NB4 (cell line): Measurements from ENCODE around the gene OPN1SW.

ENCODE experiments used
- TF ChIP-seq, protein P1 (sequence below): IDR thresholded peaks from one replicate; pipeline ENCODE4 v1.5.1; 2012; ENCODE audit warnings: low read depth, low read length
- TF ChIP-seq, protein P2 (sequence below): IDR thresholded peaks from 2 replicates; pipeline ENCODE4 v1.6.1; 2011; ENCODE audit warnings: low read depth, low read length

- TF ChIP-seq, protein P1, sequence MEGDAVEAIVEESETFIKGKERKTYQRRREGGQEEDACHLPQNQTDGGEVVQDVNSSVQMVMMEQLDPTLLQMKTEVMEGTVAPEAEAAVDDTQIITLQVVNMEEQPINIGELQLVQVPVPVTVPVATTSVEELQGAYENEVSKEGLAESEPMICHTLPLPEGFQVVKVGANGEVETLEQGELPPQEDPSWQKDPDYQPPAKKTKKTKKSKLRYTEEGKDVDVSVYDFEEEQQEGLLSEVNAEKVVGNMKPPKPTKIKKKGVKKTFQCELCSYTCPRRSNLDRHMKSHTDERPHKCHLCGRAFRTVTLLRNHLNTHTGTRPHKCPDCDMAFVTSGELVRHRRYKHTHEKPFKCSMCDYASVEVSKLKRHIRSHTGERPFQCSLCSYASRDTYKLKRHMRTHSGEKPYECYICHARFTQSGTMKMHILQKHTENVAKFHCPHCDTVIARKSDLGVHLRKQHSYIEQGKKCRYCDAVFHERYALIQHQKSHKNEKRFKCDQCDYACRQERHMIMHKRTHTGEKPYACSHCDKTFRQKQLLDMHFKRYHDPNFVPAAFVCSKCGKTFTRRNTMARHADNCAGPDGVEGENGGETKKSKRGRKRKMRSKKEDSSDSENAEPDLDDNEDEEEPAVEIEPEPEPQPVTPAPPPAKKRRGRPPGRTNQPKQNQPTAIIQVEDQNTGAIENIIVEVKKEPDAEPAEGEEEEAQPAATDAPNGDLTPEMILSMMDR, result no peak
- TF ChIP-seq, protein P2, sequence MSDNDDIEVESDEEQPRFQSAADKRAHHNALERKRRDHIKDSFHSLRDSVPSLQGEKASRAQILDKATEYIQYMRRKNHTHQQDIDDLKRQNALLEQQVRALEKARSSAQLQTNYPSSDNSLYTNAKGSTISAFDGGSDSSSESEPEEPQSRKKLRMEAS, result no peak
Measured at GRCh38 chr7:128735436-128735835, 40.2 kb downstream of the OPN1SW start.
